K562 (cell line): ENCODE results near the gene PTGIS. TPM values are rescaled to one million over a fixed set of nuclear protein-coding genes. Genes with fewer than 3 reads are reported as not detected.

Experiments
- ATAC-seq: fragments of 200-7000 bp; cut with Tn5 transposase; 3 replicates; pipeline ENCODE4 v1.9.1; 2020; ENCODE audit warnings: moderate library complexity
- BruUV-seq: library from RNA; stranded (reverse); fragments of 400-500 nt; replicated peaks from 2 replicates; lab custom pipeline; 2021; lab: Mats Ljungman, UMichigan
- CTCF ChIA-PET: fragments of 300-600 bp; formaldehyde crosslinking; extraction: SDS; loops from one replicate; lab custom pipeline; 2021; ENCODE audit warnings: low intra/inter-chr PET ratio; lab: Yijun Ruan, JAX
- POLR2A ChIA-PET: fragments of 300-600, 350-650 bp; sonication (Branson Sonifier 250); formaldehyde crosslinking; extraction: SDS; loops from one replicate; lab custom pipeline; 2021; ENCODE audit warnings: antibody characterized with exemption, inconsistent platforms; lab: Yijun Ruan, JAX
- DNase-seq, 4 experiments: peaks; one replicate each; pipeline versions ENCODE4 v3.0.0 to v3.0.0-alpha.2; 2011 to 2018; ENCODE audit warnings: low spot score in 3 of 4, mixed read lengths in 3 of 4; ENCODE audit errors: extremely low read depth in 1 of 4
- FAIRE-seq: peaks from 2 replicates; lab custom pipeline; 2011; peaks lifted over from hg19 to GRCh38; lab: Jason Lieb, UNC
- H2AFZ ChIP-seq: 2 replicates; pipeline ENCODE4 v1.6.0; 2011; ENCODE audit warnings: low read depth, low read length, control low read depth, inconsistent platforms
- H3K27ac ChIP-seq: fragments of 200-600 bp; 3 replicates; pipeline ENCODE4 v1.8.0; 2011; ENCODE audit warnings: low read depth, mild to moderate bottlenecking, control low read depth, inconsistent platforms, low read length, moderate library complexity, mixed read lengths; ENCODE audit errors: extremely low read depth
- H3K27me3 ChIP-seq, 2 experiments: fragments of 300-600 bp in 1 of 2; 2 replicates in 1 of 2; 3 replicates in 1 of 2; pipeline versions ENCODE4 v1.6.0 to v1.8.0; 2011; ENCODE audit warnings: inconsistent platforms in 2 of 2, low read length in 2 of 2, mild to moderate bottlenecking in 1 of 2, mixed read lengths in 1 of 2, moderate library complexity in 1 of 2; ENCODE audit not compliant: control insufficient read depth in 2 of 2, insufficient read depth in 2 of 2
- H3K36me3 ChIP-seq: fragments of 300-600 bp; 3 replicates; pipeline ENCODE4 v1.8.0; 2011; ENCODE audit warnings: mild to moderate bottlenecking, low read length, inconsistent platforms; ENCODE audit not compliant: control insufficient read depth, insufficient read depth
- H3K4me1 ChIP-seq, 2 experiments: fragments of 200-600 bp in 1 of 2; replicated peaks in 1 of 2; 2 replicates in 1 of 2; 3 replicates in 1 of 2; pipeline versions ENCODE4 v1.5.1 to v1.8.0; 2011; ENCODE audit warnings: inconsistent platforms in 2 of 2, low read length in 2 of 2, mild to moderate bottlenecking in 1 of 2, mixed read lengths in 1 of 2, moderate library complexity in 1 of 2; ENCODE audit not compliant: control insufficient read depth in 2 of 2, insufficient read depth in 2 of 2
- H3K4me2 ChIP-seq: 2 replicates; pipeline ENCODE4 v1.6.1; 2011; ENCODE audit warnings: low read length, control low read depth, inconsistent platforms, mixed read lengths; ENCODE audit not compliant: insufficient read depth
- H3K4me3 ChIP-seq: fragments of 200-600 bp; sonication (generic), shearing (Covaris generic); 2 replicates; pipeline ENCODE4 v1.5.1; 2016; ENCODE audit warnings: control low read depth, inconsistent platforms
- H3K79me2 ChIP-seq: fragments of 200-600 bp; 3 replicates; pipeline ENCODE4 v1.8.0; 2011; ENCODE audit warnings: low read length, inconsistent platforms; ENCODE audit not compliant: control insufficient read depth, insufficient read depth
- H3K9ac ChIP-seq, 2 experiments: 2 replicates each; pipeline versions ENCODE4 v1.6.0 to v1.6.1; 2011; ENCODE audit warnings: low read depth in 2 of 2, low read length in 2 of 2, control low read depth in 1 of 2, inconsistent platforms in 1 of 2, mild to moderate bottlenecking in 1 of 2, mixed read lengths in 1 of 2; ENCODE audit not compliant: insufficient read depth in 1 of 2
- H3K9me1 ChIP-seq: one replicate; pipeline ENCODE4 v1.6.0; 2011; ENCODE audit warnings: inconsistent platforms, mild to moderate bottlenecking, low read length, moderate library complexity; ENCODE audit not compliant: control insufficient read depth, insufficient read depth
- H3K9me3 ChIP-seq: replicated peaks from 2 replicates; pipeline ENCODE4 v1.5.1; 2011; ENCODE audit warnings: low read depth, low read length, inconsistent platforms; ENCODE audit not compliant: control insufficient read depth, insufficient read depth
- H4K20me1 ChIP-seq: replicated peaks from 2 replicates; pipeline ENCODE4 v1.6.1; 2011; ENCODE audit warnings: low read length, inconsistent platforms, mixed read lengths; ENCODE audit not compliant: control insufficient read depth, insufficient read depth
- BDP1 ChIP-seq: IDR thresholded peaks from 3 replicates; pipeline ENCODE4 v1.6.1; 2011; ENCODE audit not compliant: insufficient read length, insufficient read depth
- BHLHE40 ChIP-seq: IDR thresholded peaks from 2 replicates; pipeline ENCODE4 v1.6.1; 2011; ENCODE audit warnings: low read length, improper control_type of control experiment
- CHCHD3 ChIP-seq: fragments of 250-450 bp; sonication (Bioruptor Pico); IDR thresholded peaks from 2 replicates; pipeline ENCODE4 v2.1.2; 2022; ENCODE audit warnings: mild to moderate bottlenecking
- CREB3 ChIP-seq: fragments of 450-650 bp; conservative IDR thresholded peaks from 2 replicates; pipeline ENCODE4 v1.6.1; 2016; ENCODE audit warnings: missing genetic modification characterization, low read depth, mild to moderate bottlenecking, missing compliant biosample characterization, moderate library complexity
- ETV5 ChIP-seq: sonication (generic); formaldehyde crosslinking; IDR thresholded peaks from 2 replicates; pipeline ENCODE4 v1.4.0; 2020; ENCODE audit warnings: low read depth, mild to moderate bottlenecking, missing genetic modification reagents
- GABPB1 ChIP-seq: sonication (generic); formaldehyde crosslinking; IDR thresholded peaks from 2 replicates; pipeline ENCODE4 v1.8.0; 2022; ENCODE audit warnings: mild to moderate bottlenecking, missing genetic modification reagents
- MEF2D ChIP-seq: conservative IDR thresholded peaks from 2 replicates; pipeline ENCODE4 v1.6.1; 2016; ENCODE audit warnings: low read depth, missing genetic modification characterization, missing compliant biosample characterization
- MYBL2 ChIP-seq, 2 experiments: fragments of 450-650 bp in 1 of 2; sonication (generic) in 1 of 2; formaldehyde crosslinking in 1 of 2; IDR thresholded peaks; 2 replicates each; pipeline versions ENCODE4 v1.6.1 to v1.8.1; 2017 to 2022; ENCODE audit warnings: borderline replicate concordance in 1 of 2, inconsistent platforms in 1 of 2, low read depth in 1 of 2, mild to moderate bottlenecking in 1 of 2, missing genetic modification reagents in 1 of 2, moderate library complexity in 1 of 2
- ZNF780A ChIP-seq: fragments of 250-450 bp; sonication (Bioruptor Pico); IDR thresholded peaks from 2 replicates; pipeline ENCODE4 v1.5.0; 2021; ENCODE audit warnings: mild to moderate bottlenecking
- WGBS: fragments of 100-300 bp; shearing (Covaris generic); methylation state at CpG from one replicate; pipeline ENCODE4 v1.1.6; 2016; ENCODE audit warnings: low coverage, mixed read lengths; ENCODE audit not compliant: insufficient coverage; ENCODE audit errors: missing lambda C conversion rate; 5-methylcytosine and 5-hydroxymethylcytosine counted together
- in situ Hi-C: fragments of 300-500 bp; cut with MboI; formaldehyde crosslinking; loops from 4 replicates; pipeline ENCODE4 v1.15.0; 2018; ENCODE audit warnings: inconsistent platforms, mixed read lengths
- intact Hi-C: fragments of 100-400 bp; cut with micrococcal nuclease; formaldehyde crosslinking; loops from 2 replicates; pipeline ENCODE4 v1.14.2; 2022
- polyA plus RNA-seq, 8 experiments: library from polyadenylated mRNA; depleted of rRNA in 4 of 8; stranded (reverse) in 5 of 8; unstranded in 3 of 8; fragments of >200 nt; fragmentation: Nextera tagmentation in 2 of 8; fragmentation: Illumina TruSeq in 1 of 8; extraction: Ambion mirVana in 2 of 8; extraction: Trizol in 1 of 8; gene quantifications; 2 replicates each; pipeline versions ENCODE4 v1.2.1 to v1.2.3, GENCODE V29; 2011 to 2014; ENCODE audit warnings: inconsistent platforms in 1 of 8, missing spikeins in 1 of 8
- total RNA-seq, 7 experiments: library from RNA; depleted of rRNA in 6 of 7; stranded (reverse); fragments of >200 nt in 6 of 7; fragmentation: Illumina TruSeq in 2 of 7; extraction: Trizol in 2 of 7; gene quantifications; 2 replicates each; pipeline versions ENCODE4 v1.2.1 to v1.2.3, GENCODE V29; 2011 to 2021; ENCODE audit warnings: low replicate concordance in 1 of 7
- TF ChIP-seq, protein P1 (sequence below): sonication (generic); formaldehyde crosslinking; IDR thresholded peaks from 2 replicates; pipeline ENCODE4 v1.8.0; 2023; ENCODE audit warnings: missing genetic modification reagents, mild to moderate bottlenecking, borderline replicate concordance
- TF ChIP-seq, protein P2 (sequence below): sonication (generic); formaldehyde crosslinking; IDR thresholded peaks from 2 replicates; pipeline ENCODE4 v1.9.0; 2022; ENCODE audit warnings: mild to moderate bottlenecking, missing genetic modification reagents

The PTGIS gene
- total and polyA plus RNA-seq, 9 of the 15 experiments (the other 6 are each of a cell fraction or from before 2014, with no cell fraction given) = not detected

- Histone ChIP-seq H3K27ac (no peak overlapping the region), H3K4me1 (peaks cover 3 to 8% of the 10 kb centered on the region in 2 experiments; a peak in 4 of 5 replicates), H3K4me2 (no peak overlapping the region), H2AFZ (no peak overlapping the region), H4K20me1 (0 out of 2 replicates have a peak, but pooled peaks cover 8% of the 10 kb centered on the region), H3K27me3 (peaks cover 27 to 39% of the 10 kb centered on the region in 2 experiments), H3K36me3 (no peaks in the 10 kb centered on the region), H3K4me3 (no peak overlapping the region), H3K9ac (no peak overlapping the region), H3K9me1 (no peaks in the 10 kb centered on the region), H3K9me3 (peaks cover 7% of the 10 kb centered on the region; the same call in 1 of the 2 replicates), H3K79me2 (no peaks in the 10 kb centered on the region)
- ChIA-PET CTCF (no interaction called here), POLR2A (interaction anchor here (1.1 kb wide), 1 partner anchor 10 kb away, joined by 4 read pairs; no protein-coding TSS in a partner anchor)
- intact Hi-C loops (no loop called here), in situ Hi-C loops (no loop called here)
- TF ChIP-seq MEF2D = no peak
- no peak for TF ChIP-seq CHCHD3 (CRISPR knock-in tag)
- no peak for TF ChIP-seq MYBL2 (IDR thresholded peaks at IDR 0.05; ENCODE audit: low read depth)
- no peak for TF ChIP-seq MYBL2 (CRISPR knock-in tag; IDR thresholded peaks at IDR 0.05; ENCODE audit: borderline replicate concordance)
- TF ChIP-seq, protein P1, sequence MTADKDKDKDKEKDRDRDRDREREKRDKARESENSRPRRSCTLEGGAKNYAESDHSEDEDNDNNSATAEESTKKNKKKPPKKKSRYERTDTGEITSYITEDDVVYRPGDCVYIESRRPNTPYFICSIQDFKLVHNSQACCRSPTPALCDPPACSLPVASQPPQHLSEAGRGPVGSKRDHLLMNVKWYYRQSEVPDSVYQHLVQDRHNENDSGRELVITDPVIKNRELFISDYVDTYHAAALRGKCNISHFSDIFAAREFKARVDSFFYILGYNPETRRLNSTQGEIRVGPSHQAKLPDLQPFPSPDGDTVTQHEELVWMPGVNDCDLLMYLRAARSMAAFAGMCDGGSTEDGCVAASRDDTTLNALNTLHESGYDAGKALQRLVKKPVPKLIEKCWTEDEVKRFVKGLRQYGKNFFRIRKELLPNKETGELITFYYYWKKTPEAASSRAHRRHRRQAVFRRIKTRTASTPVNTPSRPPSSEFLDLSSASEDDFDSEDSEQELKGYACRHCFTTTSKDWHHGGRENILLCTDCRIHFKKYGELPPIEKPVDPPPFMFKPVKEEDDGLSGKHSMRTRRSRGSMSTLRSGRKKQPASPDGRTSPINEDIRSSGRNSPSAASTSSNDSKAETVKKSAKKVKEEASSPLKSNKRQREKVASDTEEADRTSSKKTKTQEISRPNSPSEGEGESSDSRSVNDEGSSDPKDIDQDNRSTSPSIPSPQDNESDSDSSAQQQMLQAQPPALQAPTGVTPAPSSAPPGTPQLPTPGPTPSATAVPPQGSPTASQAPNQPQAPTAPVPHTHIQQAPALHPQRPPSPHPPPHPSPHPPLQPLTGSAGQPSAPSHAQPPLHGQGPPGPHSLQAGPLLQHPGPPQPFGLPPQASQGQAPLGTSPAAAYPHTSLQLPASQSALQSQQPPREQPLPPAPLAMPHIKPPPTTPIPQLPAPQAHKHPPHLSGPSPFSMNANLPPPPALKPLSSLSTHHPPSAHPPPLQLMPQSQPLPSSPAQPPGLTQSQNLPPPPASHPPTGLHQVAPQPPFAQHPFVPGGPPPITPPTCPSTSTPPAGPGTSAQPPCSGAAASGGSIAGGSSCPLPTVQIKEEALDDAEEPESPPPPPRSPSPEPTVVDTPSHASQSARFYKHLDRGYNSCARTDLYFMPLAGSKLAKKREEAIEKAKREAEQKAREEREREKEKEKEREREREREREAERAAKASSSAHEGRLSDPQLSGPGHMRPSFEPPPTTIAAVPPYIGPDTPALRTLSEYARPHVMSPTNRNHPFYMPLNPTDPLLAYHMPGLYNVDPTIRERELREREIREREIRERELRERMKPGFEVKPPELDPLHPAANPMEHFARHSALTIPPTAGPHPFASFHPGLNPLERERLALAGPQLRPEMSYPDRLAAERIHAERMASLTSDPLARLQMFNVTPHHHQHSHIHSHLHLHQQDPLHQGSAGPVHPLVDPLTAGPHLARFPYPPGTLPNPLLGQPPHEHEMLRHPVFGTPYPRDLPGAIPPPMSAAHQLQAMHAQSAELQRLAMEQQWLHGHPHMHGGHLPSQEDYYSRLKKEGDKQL (CRISPR knock-in tag) = no peak
- TF ChIP-seq, protein P2, sequence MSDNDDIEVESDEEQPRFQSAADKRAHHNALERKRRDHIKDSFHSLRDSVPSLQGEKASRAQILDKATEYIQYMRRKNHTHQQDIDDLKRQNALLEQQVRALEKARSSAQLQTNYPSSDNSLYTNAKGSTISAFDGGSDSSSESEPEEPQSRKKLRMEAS = no peak
- no peak for TF ChIP-seq ETV5 (CRISPR knock-in tag)
- TF ChIP-seq GABPB1 (CRISPR knock-in tag) = no peak
- no peak for TF ChIP-seq ZNF780A (CRISPR knock-in tag)
- no peak for TF ChIP-seq BHLHE40
- no peak for TF ChIP-seq BDP1
- no peak for TF ChIP-seq CREB3
- 0% methylated on average over 1 of the region's 1 CpG for WGBS
- FAIRE-seq = no peak
- ATAC-seq = no peak
- DNase-seq = no peak
- no TSS peak for BruUV-seq
Observed at GRCh38 chr20:49580813-49581174, 12.9 kb upstream of the PTGIS start.
